GM23338 (cell line): ENCODE data around the gene MARF1. TPM values are rescaled to one million over a fixed set of nuclear protein-coding genes. Genes with fewer than 3 reads are reported as not detected.

Experiments used
- ATAC-seq: fragments of 200-7000 bp; cut with Tn5 transposase; 3 replicates; pipeline ENCODE4 v1.9.1; 2020
- DNase-seq: peaks from one replicate; pipeline ENCODE4 v3.0.0-alpha.2; 2015; ENCODE audit warnings: low spot score
- H2AFZ ChIP-seq: fragments of 200-600 bp; sonication (generic); 2 replicates; pipeline ENCODE4 v1.8.0; 2016; ENCODE audit warnings: antibody characterized with exemption, mild to moderate bottlenecking, moderate library complexity
- H3F3A ChIP-seq: fragments of 200-600 bp; sonication (generic); replicated peaks from 2 replicates; pipeline ENCODE4 v1.8.0; 2017; ENCODE audit warnings: antibody characterized with exemption, mixed run types, low read depth
- H3K27ac ChIP-seq: fragments of 200-600 bp; sonication (generic); 2 replicates; pipeline ENCODE4 v1.6.1; 2016; ENCODE audit warnings: low read depth
- H3K27me3 ChIP-seq: fragments of 200-600 bp; sonication (generic); 2 replicates; pipeline ENCODE4 v1.8.0; 2016; ENCODE audit warnings: mild to moderate bottlenecking, mixed run types, moderate library complexity; ENCODE audit not compliant: insufficient read depth
- H3K36me3 ChIP-seq: fragments of 200-600 bp; sonication (generic); 2 replicates; pipeline ENCODE4 v1.8.0; 2016; ENCODE audit warnings: mild to moderate bottlenecking; ENCODE audit not compliant: insufficient read depth
- H3K4me1 ChIP-seq: fragments of 200-600 bp; sonication (generic); 2 replicates; pipeline ENCODE4 v1.8.0; 2016; ENCODE audit warnings: mild to moderate bottlenecking, moderate library complexity; ENCODE audit not compliant: insufficient read depth
- H3K4me2 ChIP-seq: fragments of 200-600 bp; sonication (generic); 2 replicates; pipeline ENCODE4 v1.7.1; 2017; ENCODE audit warnings: mixed run types
- H3K4me3 ChIP-seq: fragments of 200-600 bp; sonication (generic); 2 replicates; pipeline ENCODE4 v1.6.1; 2016; ENCODE audit warnings: mixed run types
- H3K79me2 ChIP-seq: fragments of 200-600 bp; sonication (generic); replicated peaks from 2 replicates; pipeline ENCODE4 v1.8.0; 2017; ENCODE audit warnings: mild to moderate bottlenecking; ENCODE audit not compliant: insufficient read depth
- H3K9me2 ChIP-seq: fragments of 200-600 bp; sonication (generic); 2 replicates; pipeline ENCODE4 v1.8.0; 2017; ENCODE audit not compliant: insufficient read depth
- H4K20me1 ChIP-seq: fragments of 200-600 bp; sonication (generic); replicated peaks from 2 replicates; pipeline ENCODE4 v1.8.0; 2017; ENCODE audit warnings: mild to moderate bottlenecking; ENCODE audit not compliant: insufficient read depth
- H3K27ac Mint-ChIP-seq: 2 replicates; pipeline ENCODE4 v1.8.0; 2020; ENCODE audit warnings: inconsistent platforms, mild to moderate bottlenecking, moderate library complexity, mixed read lengths
- H3K27me3 Mint-ChIP-seq: 3 replicates; pipeline ENCODE4 v1.8.0; 2022; ENCODE audit warnings: low read depth, mild to moderate bottlenecking, moderate library complexity, mixed read lengths, inconsistent platforms; ENCODE audit not compliant: insufficient read depth, poor library complexity
- H3K36me3 Mint-ChIP-seq: 3 replicates; pipeline ENCODE4 v1.8.0; 2021; ENCODE audit warnings: low read depth, mild to moderate bottlenecking, inconsistent platforms, moderate library complexity, mixed read lengths
- H3K4me1 Mint-ChIP-seq: 3 replicates; pipeline ENCODE4 v1.8.0; 2020; ENCODE audit warnings: mild to moderate bottlenecking, inconsistent platforms, mixed read lengths
- H3K4me3 Mint-ChIP-seq: 3 replicates; pipeline ENCODE4 v1.8.0; 2021; ENCODE audit warnings: moderate library complexity, mild to moderate bottlenecking, inconsistent platforms, mixed read lengths
- H3K9me3 Mint-ChIP-seq: 3 replicates; pipeline ENCODE4 v1.8.0; 2020; ENCODE audit warnings: moderate library complexity, mild to moderate bottlenecking, inconsistent platforms, mixed read lengths
- CREB1 ChIP-seq: fragments of 250-450 bp; sonication (Bioruptor Pico); IDR thresholded peaks from 2 replicates; pipeline ENCODE4 v1.5.0; 2020; ENCODE audit warnings: low read depth, mild to moderate bottlenecking, moderate library complexity
- EZH2phosphoT487 ChIP-seq: fragments of 200-600 bp; sonication (generic); IDR thresholded peaks from one replicate; pipeline ENCODE4 v1.8.1; 2018; ENCODE audit warnings: antibody characterized with exemption; ENCODE audit not compliant: unreplicated experiment
- JUNB ChIP-seq: IDR thresholded peaks from one replicate; pipeline ENCODE4 v1.6.1; 2016; ENCODE audit warnings: antibody characterized with exemption; ENCODE audit not compliant: unreplicated experiment
- NANOG ChIP-seq: IDR thresholded peaks from 2 replicates; pipeline ENCODE4 v1.6.1; 2016; ENCODE audit warnings: antibody characterized with exemption, borderline replicate concordance
- POLR2AphosphoS5 ChIP-seq: IDR thresholded peaks from 2 replicates; pipeline ENCODE4 v1.6.1; 2016; ENCODE audit warnings: antibody characterized with exemption, low read depth
- STAT1 ChIP-seq: IDR thresholded peaks from one replicate; pipeline ENCODE4 v1.6.1; 2016; ENCODE audit warnings: antibody characterized with exemption; ENCODE audit not compliant: unreplicated experiment
- ZNF331 ChIP-seq: fragments of 250-450 bp; sonication (Bioruptor Pico); IDR thresholded peaks from 2 replicates; pipeline ENCODE4 v1.5.0; 2020; ENCODE audit warnings: low read depth, mild to moderate bottlenecking, moderate library complexity
- polyA plus RNA-seq: library from polyadenylated mRNA; unstranded; fragments of >200 nt; fragmentation: Nextera tagmentation; extraction: Ambion mirVana; gene quantifications from 2 replicates; pipeline ENCODE4 v1.2.1, GENCODE V29; 2016
- total RNA-seq: library from RNA; depleted of rRNA; stranded (reverse); fragments of >200 nt; shearing (Covaris generic); gene quantifications from 2 replicates; pipeline ENCODE4 v1.2.3, GENCODE V29; 2014
- TF ChIP-seq, protein P1 (sequence below): IDR thresholded peaks from 2 replicates; pipeline ENCODE4 v1.6.1; 2016; ENCODE audit warnings: antibody characterized with exemption
- TF ChIP-seq, protein P2 (sequence below), 2 experiments: fragments of 200-600 bp in 1 of 2; sonication (generic) in 1 of 2; conservative IDR thresholded peaks; 2 replicates each; pipeline versions ENCODE4 v1.5.1 to v1.6.1; 2016 to 2017; ENCODE audit warnings: antibody characterized with exemption in 2 of 2, low read depth in 2 of 2, mild to moderate bottlenecking in 2 of 2, moderate library complexity in 1 of 2
- TF ChIP-seq, protein P3 (sequence below): fragments of 250-450 bp; sonication (Bioruptor Pico); IDR thresholded peaks from 2 replicates; pipeline ENCODE4 v1.5.0; 2020; ENCODE audit warnings: mild to moderate bottlenecking, moderate library complexity

MARF1 gene
- total and polyA plus RNA-seq, 2 experiments from 2014 or later: 8.3 to 16.0 TPM

DNA sequence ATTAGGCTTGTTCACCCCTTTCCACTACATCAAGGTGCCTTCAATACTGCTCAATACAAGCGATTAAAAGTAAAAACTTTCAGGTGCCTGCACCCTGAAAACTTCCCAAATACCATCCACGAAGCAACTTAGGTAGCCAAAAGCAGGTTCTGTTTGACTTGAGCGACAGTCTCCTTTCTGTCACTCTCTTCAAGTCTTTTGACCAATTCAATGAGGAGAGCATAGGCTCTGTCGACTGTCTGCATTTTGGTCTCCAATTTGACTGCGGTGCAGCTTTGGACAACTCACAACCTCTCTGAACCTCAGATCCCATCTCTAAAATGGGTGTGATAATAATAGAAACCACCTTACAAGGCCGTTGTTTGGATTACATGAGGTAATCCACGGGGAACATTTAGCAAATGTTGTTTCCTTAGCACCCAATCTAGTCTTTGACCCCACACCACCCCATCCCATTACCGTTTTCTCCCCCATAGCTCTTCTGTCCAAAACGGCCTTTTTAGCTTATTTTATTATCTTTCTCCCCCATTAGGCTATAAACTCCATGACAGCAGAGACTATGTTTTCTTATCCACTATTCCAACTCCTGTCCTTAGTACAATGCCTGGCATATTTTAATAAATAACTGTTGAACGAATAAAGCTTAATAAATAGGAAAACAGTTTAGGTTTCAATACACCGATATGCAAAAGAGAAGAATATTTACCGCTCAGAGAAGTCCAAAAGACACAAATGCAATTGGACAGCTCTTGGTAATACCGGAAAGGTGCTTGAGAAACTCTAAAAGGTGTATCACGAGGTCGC, 999 bp downstream of the MARF1 start:
- Mint-ChIP-seq H3K36me3 (peaks cover 20% of the 10 kb centered on the region), H3K27ac (peak overlapping the region; percentile 80; the same call in 1 of the 2 replicates), H3K9me3 (no peaks in the 10 kb centered on the region), H3K4me3 (peak overlapping the region; percentile 89), H3K4me1 (peaks cover 10% of the 10 kb centered on the region), H3K27me3 (no peaks in the 10 kb centered on the region)
- no peak for TF ChIP-seq JUNB
- TF ChIP-seq, protein P1, sequence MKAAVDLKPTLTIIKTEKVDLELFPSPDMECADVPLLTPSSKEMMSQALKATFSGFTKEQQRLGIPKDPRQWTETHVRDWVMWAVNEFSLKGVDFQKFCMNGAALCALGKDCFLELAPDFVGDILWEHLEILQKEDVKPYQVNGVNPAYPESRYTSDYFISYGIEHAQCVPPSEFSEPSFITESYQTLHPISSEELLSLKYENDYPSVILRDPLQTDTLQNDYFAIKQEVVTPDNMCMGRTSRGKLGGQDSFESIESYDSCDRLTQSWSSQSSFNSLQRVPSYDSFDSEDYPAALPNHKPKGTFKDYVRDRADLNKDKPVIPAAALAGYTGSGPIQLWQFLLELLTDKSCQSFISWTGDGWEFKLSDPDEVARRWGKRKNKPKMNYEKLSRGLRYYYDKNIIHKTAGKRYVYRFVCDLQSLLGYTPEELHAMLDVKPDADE: no peak
- ATAC-seq: no peak
- Histone ChIP-seq H3K36me3 (peaks cover 13% of the 10 kb centered on the region), H3F3A (0 out of 2 replicates have a peak, but pooled peaks cover 3% of the 10 kb centered on the region), H3K27me3 (no peaks in the 10 kb centered on the region), H3K4me1 (peaks cover 7% of the 10 kb centered on the region; the same call in 1 of the 2 replicates), H3K4me3 (peak overlapping the region; percentile 84), H4K20me1 (no peaks in the 10 kb centered on the region), H3K79me2 (peaks cover 28% of the 10 kb centered on the region), H2AFZ (peak overlapping the region; percentile 9), H3K9me2 (no peaks in the 10 kb centered on the region), H3K27ac (peak overlapping the region; percentile 80), H3K4me2 (peak overlapping the region; percentile 97)
- DNase-seq: no peak

DNA sequence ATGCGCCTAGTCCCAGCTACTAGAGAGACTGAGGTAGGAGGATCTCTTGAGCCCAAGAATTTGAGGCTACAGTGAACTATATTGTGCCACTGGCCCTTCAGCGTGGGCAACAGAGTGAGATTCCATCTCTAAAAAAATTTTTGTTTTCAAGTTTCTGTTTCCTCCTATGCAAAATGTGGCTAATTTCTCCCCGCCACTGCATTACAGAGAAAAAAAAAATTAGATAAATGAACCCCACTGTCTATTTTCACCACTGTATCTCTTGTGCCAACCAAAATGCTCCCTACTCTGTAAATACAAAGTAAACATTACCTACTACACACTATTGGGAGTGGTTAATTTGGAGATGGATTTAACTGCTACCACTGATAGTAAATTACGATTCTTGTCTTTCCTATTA, 2.0 kb downstream of the MARF1 start:
- ATAC-seq (no peak), DNase-seq (no peak)
- Histone ChIP-seq H3K4me2 (no peak overlapping the region), H3K27ac (no peak overlapping the region), H2AFZ (no peak overlapping the region), H3K4me1 (peaks cover 7% of the 10 kb centered on the region; the same call in 1 of the 2 replicates), H3K36me3 (peaks cover 19% of the 10 kb centered on the region), H3K9me2 (no peaks in the 10 kb centered on the region), H3K4me3 (peak overlapping the region; percentile 84; the same call in 1 of the 2 replicates), H3K27me3 (no peaks in the 10 kb centered on the region), H3K79me2 (peaks cover 28% of the 10 kb centered on the region), H3F3A (0 out of 2 replicates have a peak, but pooled peaks cover 3% of the 10 kb centered on the region), H4K20me1 (no peaks in the 10 kb centered on the region)
- Mint-ChIP-seq H3K36me3 (peaks cover 30% of the 10 kb centered on the region), H3K9me3 (no peaks in the 10 kb centered on the region), H3K27ac (no peak overlapping the region), H3K4me1 (peaks cover 10% of the 10 kb centered on the region), H3K4me3 (no peak overlapping the region), H3K27me3 (peaks cover 2% of the 10 kb centered on the region)
- TF ChIP-seq, protein P2, sequence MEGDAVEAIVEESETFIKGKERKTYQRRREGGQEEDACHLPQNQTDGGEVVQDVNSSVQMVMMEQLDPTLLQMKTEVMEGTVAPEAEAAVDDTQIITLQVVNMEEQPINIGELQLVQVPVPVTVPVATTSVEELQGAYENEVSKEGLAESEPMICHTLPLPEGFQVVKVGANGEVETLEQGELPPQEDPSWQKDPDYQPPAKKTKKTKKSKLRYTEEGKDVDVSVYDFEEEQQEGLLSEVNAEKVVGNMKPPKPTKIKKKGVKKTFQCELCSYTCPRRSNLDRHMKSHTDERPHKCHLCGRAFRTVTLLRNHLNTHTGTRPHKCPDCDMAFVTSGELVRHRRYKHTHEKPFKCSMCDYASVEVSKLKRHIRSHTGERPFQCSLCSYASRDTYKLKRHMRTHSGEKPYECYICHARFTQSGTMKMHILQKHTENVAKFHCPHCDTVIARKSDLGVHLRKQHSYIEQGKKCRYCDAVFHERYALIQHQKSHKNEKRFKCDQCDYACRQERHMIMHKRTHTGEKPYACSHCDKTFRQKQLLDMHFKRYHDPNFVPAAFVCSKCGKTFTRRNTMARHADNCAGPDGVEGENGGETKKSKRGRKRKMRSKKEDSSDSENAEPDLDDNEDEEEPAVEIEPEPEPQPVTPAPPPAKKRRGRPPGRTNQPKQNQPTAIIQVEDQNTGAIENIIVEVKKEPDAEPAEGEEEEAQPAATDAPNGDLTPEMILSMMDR (conservative IDR thresholded peaks at IDR 0.05; ENCODE audit: low read depth in 2 of 2): no peak
- no peak for TF ChIP-seq STAT1
- TF ChIP-seq, protein P3, sequence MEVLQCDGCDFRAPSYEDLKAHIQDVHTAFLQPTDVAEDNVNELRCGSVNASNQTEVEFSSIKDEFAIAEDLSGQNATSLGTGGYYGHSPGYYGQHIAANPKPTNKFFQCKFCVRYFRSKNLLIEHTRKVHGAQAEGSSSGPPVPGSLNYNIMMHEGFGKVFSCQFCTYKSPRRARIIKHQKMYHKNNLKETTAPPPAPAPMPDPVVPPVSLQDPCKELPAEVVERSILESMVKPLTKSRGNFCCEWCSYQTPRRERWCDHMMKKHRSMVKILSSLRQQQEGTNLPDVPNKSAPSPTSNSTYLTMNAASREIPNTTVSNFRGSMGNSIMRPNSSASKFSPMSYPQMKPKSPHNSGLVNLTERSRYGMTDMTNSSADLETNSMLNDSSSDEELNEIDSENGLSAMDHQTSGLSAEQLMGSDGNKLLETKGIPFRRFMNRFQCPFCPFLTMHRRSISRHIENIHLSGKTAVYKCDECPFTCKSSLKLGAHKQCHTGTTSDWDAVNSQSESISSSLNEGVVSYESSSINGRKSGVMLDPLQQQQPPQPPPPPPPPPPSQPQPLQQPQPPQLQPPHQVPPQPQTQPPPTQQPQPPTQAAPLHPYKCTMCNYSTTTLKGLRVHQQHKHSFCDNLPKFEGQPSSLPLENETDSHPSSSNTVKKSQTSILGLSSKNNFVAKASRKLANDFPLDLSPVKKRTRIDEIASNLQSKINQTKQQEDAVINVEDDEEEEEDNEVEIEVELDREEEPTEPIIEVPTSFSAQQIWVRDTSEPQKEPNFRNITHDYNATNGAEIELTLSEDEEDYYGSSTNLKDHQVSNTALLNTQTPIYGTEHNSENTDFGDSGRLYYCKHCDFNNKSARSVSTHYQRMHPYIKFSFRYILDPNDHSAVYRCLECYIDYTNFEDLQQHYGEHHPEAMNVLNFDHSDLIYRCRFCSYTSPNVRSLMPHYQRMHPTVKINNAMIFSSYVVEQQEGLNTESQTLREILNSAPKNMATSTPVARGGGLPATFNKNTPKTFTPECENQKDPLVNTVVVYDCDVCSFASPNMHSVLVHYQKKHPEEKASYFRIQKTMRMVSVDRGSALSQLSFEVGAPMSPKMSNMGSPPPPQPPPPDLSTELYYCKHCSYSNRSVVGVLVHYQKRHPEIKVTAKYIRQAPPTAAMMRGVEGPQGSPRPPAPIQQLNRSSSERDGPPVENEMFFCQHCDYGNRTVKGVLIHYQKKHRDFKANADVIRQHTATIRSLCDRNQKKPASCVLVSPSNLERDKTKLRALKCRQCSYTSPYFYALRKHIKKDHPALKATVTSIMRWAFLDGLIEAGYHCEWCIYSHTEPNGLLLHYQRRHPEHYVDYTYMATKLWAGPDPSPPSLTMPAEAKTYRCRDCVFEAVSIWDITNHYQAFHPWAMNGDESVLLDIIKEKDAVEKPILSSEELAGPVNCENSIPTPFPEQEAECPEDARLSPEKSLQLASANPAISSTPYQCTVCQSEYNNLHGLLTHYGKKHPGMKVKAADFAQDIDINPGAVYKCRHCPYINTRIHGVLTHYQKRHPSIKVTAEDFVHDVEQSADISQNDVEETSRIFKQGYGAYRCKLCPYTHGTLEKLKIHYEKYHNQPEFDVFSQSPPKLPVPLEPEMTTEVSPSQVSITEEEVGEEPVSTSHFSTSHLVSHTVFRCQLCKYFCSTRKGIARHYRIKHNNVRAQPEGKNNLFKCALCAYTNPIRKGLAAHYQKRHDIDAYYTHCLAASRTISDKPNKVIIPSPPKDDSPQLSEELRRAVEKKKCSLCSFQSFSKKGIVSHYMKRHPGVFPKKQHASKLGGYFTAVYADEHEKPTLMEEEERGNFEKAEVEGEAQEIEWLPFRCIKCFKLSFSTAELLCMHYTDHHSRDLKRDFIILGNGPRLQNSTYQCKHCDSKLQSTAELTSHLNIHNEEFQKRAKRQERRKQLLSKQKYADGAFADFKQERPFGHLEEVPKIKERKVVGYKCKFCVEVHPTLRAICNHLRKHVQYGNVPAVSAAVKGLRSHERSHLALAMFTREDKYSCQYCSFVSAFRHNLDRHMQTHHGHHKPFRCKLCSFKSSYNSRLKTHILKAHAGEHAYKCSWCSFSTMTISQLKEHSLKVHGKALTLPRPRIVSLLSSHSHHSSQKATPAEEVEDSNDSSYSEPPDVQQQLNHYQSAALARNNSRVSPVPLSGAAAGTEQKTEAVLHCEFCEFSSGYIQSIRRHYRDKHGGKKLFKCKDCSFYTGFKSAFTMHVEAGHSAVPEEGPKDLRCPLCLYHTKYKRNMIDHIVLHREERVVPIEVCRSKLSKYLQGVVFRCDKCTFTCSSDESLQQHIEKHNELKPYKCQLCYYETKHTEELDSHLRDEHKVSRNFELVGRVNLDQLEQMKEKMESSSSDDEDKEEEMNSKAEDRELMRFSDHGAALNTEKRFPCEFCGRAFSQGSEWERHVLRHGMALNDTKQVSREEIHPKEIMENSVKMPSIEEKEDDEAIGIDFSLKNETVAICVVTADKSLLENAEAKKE: no peak
- TF ChIP-seq JUNB: no peak
- TF ChIP-seq CREB1 (CRISPR knock-in tag): no peak
- TF ChIP-seq NANOG: no peak
- TF ChIP-seq EZH2phosphoT487: no peak
- TF ChIP-seq ZNF331 (CRISPR knock-in tag): no peak
- TF ChIP-seq, protein P1: no peak
- no peak for TF ChIP-seq POLR2AphosphoS5
